Naive thymus-derived CD4-positive, alpha-beta T cell (primary cell): ENCODE data around the gene AFG3L2. TPM values are rescaled to one million over a fixed set of nuclear protein-coding genes. Genes with fewer than 3 reads are reported as not detected.

Source experiments
- ATAC-seq: fragments of 150-1000 bp; cut with Tn5 transposase; 2 replicates; pipeline ENCODE4 v1.10.0; 2021; ENCODE audit warnings: mild to moderate bottlenecking, moderate library complexity
- CTCF ChIA-PET: fragments of 350-600 bp; sonication (Branson Sonifier 250); formaldehyde crosslinking; loops from one replicate; lab custom pipeline; 2021; ENCODE audit warnings: antibody characterized with exemption; lab: Charles Lee
- POLR2A ChIA-PET: fragments of 350-600 bp; sonication (Branson Sonifier 250); formaldehyde crosslinking; loops from one replicate; lab custom pipeline; 2021; ENCODE audit warnings: antibody characterized with exemption, inconsistent platforms; lab: Charles Lee
- DNase-seq, 9 donors: peaks; one replicate each; pipeline versions ENCODE4 v3.0.0 to v3.0.0-alpha.2; 2020 to 2022; ENCODE audit warnings: mixed read lengths in 1 of 9
- H3K27ac ChIP-seq: one replicate; pipeline ENCODE4 v1.7.0; 2013; ENCODE audit warnings: mild to moderate bottlenecking, low read depth, low read length, moderate library complexity
- H3K27me3 ChIP-seq, 2 donors: one replicate each; pipeline ENCODE4 v1.7.0; 2013; ENCODE audit warnings: low read length in 2 of 2, mild to moderate bottlenecking in 2 of 2, moderate library complexity in 2 of 2; ENCODE audit not compliant: control insufficient read depth in 2 of 2, insufficient read depth in 2 of 2
- H3K36me3 ChIP-seq, 3 experiments: 1 replicate in 2 of 3; 2 replicates in 1 of 3; pipeline ENCODE4 v1.7.0; 2013; ENCODE audit warnings: low read length in 3 of 3, mild to moderate bottlenecking in 3 of 3, moderate library complexity in 1 of 3; ENCODE audit not compliant: insufficient read depth in 3 of 3, control insufficient read depth in 2 of 3
- H3K4me1 ChIP-seq, 2 donors: one replicate each; pipeline ENCODE4 v1.7.0; 2013; ENCODE audit warnings: low read length in 2 of 2, mild to moderate bottlenecking in 2 of 2, moderate library complexity in 1 of 2; ENCODE audit not compliant: control insufficient read depth in 2 of 2, insufficient read depth in 2 of 2
- H3K4me3 ChIP-seq: 2 replicates; pipeline ENCODE4 v1.7.0; 2013; ENCODE audit warnings: mild to moderate bottlenecking, low read length
- H3K9me3 ChIP-seq, 3 experiments: 1 replicate in 2 of 3; 2 replicates in 1 of 3; pipeline ENCODE4 v1.7.0; 2013; ENCODE audit warnings: low read length in 3 of 3; ENCODE audit not compliant: control insufficient read depth in 2 of 3
- H3K27ac Mint-ChIP-seq, 9 donors: one replicate each; pipeline ENCODE4 v1.8.0; 2020 to 2022; ENCODE audit warnings: mixed read lengths in 9 of 9, mild to moderate bottlenecking in 8 of 9, moderate library complexity in 5 of 9, inconsistent platforms in 2 of 9
- H3K27me3 Mint-ChIP-seq, 5 donors: one replicate each; pipeline ENCODE4 v1.8.0; 2021 to 2022; ENCODE audit warnings: mixed read lengths in 5 of 5, mild to moderate bottlenecking in 1 of 5
- H3K36me3 Mint-ChIP-seq, 5 donors: one replicate each; pipeline ENCODE4 v1.8.0; 2020 to 2022; ENCODE audit warnings: mixed read lengths in 5 of 5, mild to moderate bottlenecking in 3 of 5, inconsistent platforms in 1 of 5
- H3K4me1 Mint-ChIP-seq, 7 donors: one replicate each; pipeline ENCODE4 v1.8.0; 2020 to 2022; ENCODE audit warnings: mixed read lengths in 7 of 7, mild to moderate bottlenecking in 3 of 7, inconsistent platforms in 1 of 7
- H3K4me3 Mint-ChIP-seq, 10 donors: one replicate each; pipeline ENCODE4 v1.8.0; 2020 to 2022; ENCODE audit warnings: mild to moderate bottlenecking in 10 of 10, mixed read lengths in 10 of 10, moderate library complexity in 6 of 10, inconsistent platforms in 2 of 10
- H3K9me3 Mint-ChIP-seq, 11 donors: one replicate each; pipeline ENCODE4 v1.8.0; 2020 to 2022; ENCODE audit warnings: mixed read lengths in 11 of 11, mild to moderate bottlenecking in 4 of 11, inconsistent platforms in 1 of 11, moderate library complexity in 1 of 11
- intact Hi-C, 2 donors: fragments of 100-400 bp; cut with micrococcal nuclease; formaldehyde crosslinking; loops; one replicate each; pipeline ENCODE4 v1.15.1; 2023
- polyA plus RNA-seq, 2 donors: library from polyadenylated mRNA; unstranded; fragments of 300-500 nt; fragmentation: Illumina TruSeq; gene quantifications; one replicate each; pipeline ENCODE4 v1.2.3, GENCODE V29; 2021
- total RNA-seq, 6 experiments: library from RNA in 5 of 6; stranded (reverse) in 5 of 6; gene quantifications; 1 replicate in 5 of 6; 2 replicates in 1 of 6; pipeline ENCODE4 v1.2.3 and lab custom pipeline; 2021 to 2026

The AFG3L2 gene
- 10 to 100 TPM; 26.3 to 42.3 (median 32.0) TPM for total RNA-seq
- 10 to 100 TPM; 29.9 to 38.6 TPM for polyA plus RNA-seq
- 80.6 reads per million, percentile 80 among the genes with 10 or more reads in this experiment for total RNA-seq (lab: John Stamatoyannopoulos, UW)

DNA sequence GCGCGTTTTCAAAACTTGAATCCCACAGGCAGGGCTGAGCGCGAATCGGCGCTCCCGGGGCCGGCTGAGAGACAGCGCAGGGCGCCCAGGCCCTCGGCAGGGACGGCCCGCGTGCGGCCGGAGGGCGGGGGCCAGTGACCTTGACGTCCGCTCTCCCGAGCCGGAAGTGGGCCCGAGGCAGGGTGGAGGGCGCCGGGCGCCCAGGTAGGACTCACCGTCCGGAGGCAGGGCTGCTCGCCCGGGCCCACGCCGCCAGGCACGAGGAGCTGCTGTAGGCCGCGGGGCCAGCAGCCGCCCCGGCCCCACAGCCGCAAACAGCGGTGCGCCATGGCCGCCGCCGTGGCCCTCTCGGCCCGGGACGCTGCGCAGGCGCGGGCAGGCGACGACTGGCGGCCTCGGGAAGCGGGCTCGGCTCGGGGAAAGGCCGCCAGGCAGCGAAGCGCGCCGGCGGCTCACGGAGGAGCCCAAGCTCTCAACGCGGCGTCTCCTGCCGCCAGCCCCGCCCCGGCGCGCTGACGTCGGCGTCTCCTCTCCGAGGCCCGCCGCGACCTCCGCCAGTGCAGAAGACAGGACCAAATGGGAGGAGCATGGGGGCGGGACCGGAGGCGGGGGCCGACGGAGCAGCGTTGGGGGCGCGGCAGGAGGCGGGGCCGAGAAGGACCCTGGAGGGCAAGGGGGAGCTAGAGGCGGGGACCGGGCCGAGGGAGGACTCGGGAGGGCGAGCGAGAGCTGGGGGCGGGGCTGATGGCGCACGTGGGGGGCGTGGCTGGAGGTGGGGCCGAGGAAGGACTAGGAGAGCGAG, at the start of gene AFG3L2:
AFG3L2 (minus strand) TSS at position 474 of the 802 bp plus-strand sequence; CDS start at position 329, 145 bp downstream.
- no peaks in the 10 kb centered on the region for H3K9me3 ChIP-seq
- H3K36me3 ChIP-seq, result peaks cover 0 to 6% (median 3%) of the 10 kb centered on the region in 3 experiments
- no peaks in the 10 kb centered on the region for H3K27me3 ChIP-seq
- Mint-ChIP-seq H3K4me1 (peaks cover 32 to 52% (median 46%) of the 10 kb centered on the region in 7 donors), H3K4me3 (peak within 1 kb of the TSS; percentile 85 to 93 (median 92)), H3K9me3 (no peaks in the 10 kb centered on the region), H3K27me3 (peaks cover 0 to 22% (median 0%) of the 10 kb centered on the region in 5 donors), H3K27ac (peak within 1 kb of the TSS; percentile 77 to 95 (median 90)), H3K36me3 (peaks cover 0 to 9% (median 5%) of the 10 kb centered on the region in 5 donors)
- CTCF ChIA-PET, result interaction anchor here (0.7 to 1.2 kb wide), 2 partner anchors 15 to 86 kb away, joined by 3 to 4 read pairs; no protein-coding TSS in a partner anchor
- POLR2A ChIA-PET, result interaction anchor here (0.6 to 2.2 kb wide), 15 partner anchors 10 to 1350 kb away, joined by 3 to 16 read pairs (median 3); partner anchors contain the start of genes CEP192, CEP76, FAM210A and PRELID3A
- peak; percentile 99 to 100 (median 100) for DNase-seq
- ATAC-seq, result peak; percentile 93
- H3K4me3 ChIP-seq, result peak within 1 kb of the TSS; percentile 93
- intact Hi-C loops, result loop anchor here (1.0 to 10.0 kb wide), 18 partner anchors 30 to 1850 kb away; partner anchors contain the start of genes CEP192 (in 2 of the 2), CHMP1B (in 2 of the 2), MPPE1 (in 2 of the 2) and PRELID3A (in 2 of the 2)
- peak within 1 kb of the TSS; percentile 97 for H3K27ac ChIP-seq
- H3K4me1 ChIP-seq, result peaks cover 13 to 28% of the 10 kb centered on the region in 2 donors

DNA sequence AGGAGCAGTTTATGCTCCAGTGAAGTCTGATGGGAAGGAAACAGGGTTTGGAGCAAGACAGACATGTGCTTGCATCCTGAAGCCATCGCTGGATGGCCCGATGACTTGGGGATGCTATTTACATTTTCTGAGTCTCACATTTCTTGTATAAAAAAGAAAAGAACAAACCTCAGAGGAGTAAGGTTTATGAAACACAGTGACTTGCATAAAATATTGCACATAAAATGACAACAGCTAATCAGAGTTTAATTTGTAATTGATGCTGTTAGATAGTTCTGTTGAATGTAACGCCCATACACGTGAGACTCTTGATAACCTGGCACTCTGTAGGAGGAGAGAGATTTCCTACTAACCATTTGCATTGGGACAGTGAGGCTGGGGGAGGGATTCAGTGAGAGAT, 47.2 kb upstream of the AFG3L2 start:
- no peaks in the 10 kb centered on the region for H3K36me3 Mint-ChIP-seq
- no peaks in the 10 kb centered on the region for H3K9me3 Mint-ChIP-seq
- H3K27ac ChIP-seq, result no peak overlapping the region
- peaks cover 0 to 3% of the 10 kb centered on the region in 2 donors for H3K27me3 ChIP-seq
- H3K4me1 ChIP-seq, result no peaks in the 10 kb centered on the region
- POLR2A ChIA-PET, result no interaction called here
- no peak overlapping the region for H3K27ac Mint-ChIP-seq
- no peak overlapping the region for H3K4me3 ChIP-seq
- CTCF ChIA-PET, result no interaction called here
- H3K36me3 ChIP-seq, result no peaks in the 10 kb centered on the region
- peaks cover 3 to 18% (median 16%) of the 10 kb centered on the region in 5 donors for H3K27me3 Mint-ChIP-seq
- ATAC-seq (no peak), DNase-seq (no peak)
- intact Hi-C loops, result no loop called here
- H3K4me1 Mint-ChIP-seq, result peaks cover 4 to 10% (median 8%) of the 10 kb centered on the region in 7 donors
- no peaks in the 10 kb centered on the region for H3K9me3 ChIP-seq
- H3K4me3 Mint-ChIP-seq, result no peak overlapping the region

DNA sequence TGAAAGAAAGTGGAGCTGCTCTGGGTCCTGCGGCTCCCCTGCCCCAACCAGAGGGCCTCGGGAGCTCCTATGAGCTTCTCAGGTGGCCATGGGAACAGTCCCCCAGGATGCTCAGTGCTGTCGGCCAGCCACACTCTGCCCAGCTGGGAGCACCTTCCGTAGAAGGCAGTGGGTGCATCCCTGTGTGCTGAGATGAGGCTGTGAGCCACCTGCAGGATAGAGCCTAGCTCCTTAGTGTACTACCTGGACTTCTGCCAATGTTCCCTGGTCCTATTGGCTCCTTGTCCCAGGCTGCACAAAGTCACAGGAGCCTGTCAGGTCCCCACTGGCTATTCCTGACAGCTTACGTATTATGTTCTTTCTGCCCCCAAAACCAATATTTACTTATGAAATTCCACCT, 46.8 kb upstream of the AFG3L2 start:
- Mint-ChIP-seq H3K4me3 (no peak overlapping the region), H3K27me3 (peaks cover 3 to 18% (median 16%) of the 10 kb centered on the region in 5 donors), H3K4me1 (peaks cover 4 to 10% (median 8%) of the 10 kb centered on the region in 7 donors), H3K27ac (no peak overlapping the region), H3K36me3 (no peaks in the 10 kb centered on the region), H3K9me3 (no peaks in the 10 kb centered on the region)
- POLR2A ChIA-PET, result no interaction called here
- CTCF ChIA-PET, result no interaction called here
- Histone ChIP-seq H3K27ac (no peak overlapping the region), H3K4me1 (no peaks in the 10 kb centered on the region), H3K9me3 (no peaks in the 10 kb centered on the region), H3K36me3 (no peaks in the 10 kb centered on the region), H3K27me3 (peaks cover 0 to 3% of the 10 kb centered on the region in 2 donors), H3K4me3 (no peak overlapping the region)
- intact Hi-C loops, result no loop called here
- no peak for DNase-seq
- no peak for ATAC-seq

DNA sequence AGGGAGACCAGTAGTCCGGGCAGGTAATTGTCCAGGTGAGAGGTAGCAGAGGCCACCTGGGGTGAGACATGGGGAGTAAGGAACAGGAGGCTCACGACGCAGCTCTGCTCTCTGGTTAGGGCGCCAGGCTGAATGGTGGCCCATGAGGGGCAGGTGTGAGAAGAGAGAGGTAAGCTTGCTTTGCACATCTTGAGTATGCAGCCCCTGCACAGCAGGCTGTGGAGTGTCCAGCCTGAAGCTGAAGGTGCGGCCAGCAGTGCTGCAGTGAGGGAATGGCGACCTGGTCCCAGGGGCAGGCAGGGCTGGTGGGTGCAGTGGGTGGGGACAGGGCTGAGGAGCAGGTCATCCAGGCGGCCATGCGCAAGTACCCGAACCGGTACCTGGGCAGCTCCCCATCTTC, 46.4 kb upstream of the AFG3L2 start:
- POLR2A ChIA-PET, result no interaction called here
- no peaks in the 10 kb centered on the region for H3K9me3 ChIP-seq
- CTCF ChIA-PET, result no interaction called here
- H3K9me3 Mint-ChIP-seq, result no peaks in the 10 kb centered on the region
- H3K27me3 Mint-ChIP-seq, result peaks cover 3 to 18% (median 16%) of the 10 kb centered on the region in 5 donors
- intact Hi-C loops, result no loop called here
- no peak overlapping the region for H3K4me3 Mint-ChIP-seq
- peaks cover 0 to 3% of the 10 kb centered on the region in 2 donors for H3K27me3 ChIP-seq
- no peak overlapping the region for H3K4me3 ChIP-seq
- H3K4me1 ChIP-seq, result no peaks in the 10 kb centered on the region
- no peaks in the 10 kb centered on the region for H3K36me3 Mint-ChIP-seq
- no peak for DNase-seq
- H3K27ac Mint-ChIP-seq, result no peak overlapping the region
- peaks cover 4 to 12% (median 8%) of the 10 kb centered on the region in 7 donors for H3K4me1 Mint-ChIP-seq
- ATAC-seq, result no peak
- no peaks in the 10 kb centered on the region for H3K36me3 ChIP-seq
- no peak overlapping the region for H3K27ac ChIP-seq

DNA sequence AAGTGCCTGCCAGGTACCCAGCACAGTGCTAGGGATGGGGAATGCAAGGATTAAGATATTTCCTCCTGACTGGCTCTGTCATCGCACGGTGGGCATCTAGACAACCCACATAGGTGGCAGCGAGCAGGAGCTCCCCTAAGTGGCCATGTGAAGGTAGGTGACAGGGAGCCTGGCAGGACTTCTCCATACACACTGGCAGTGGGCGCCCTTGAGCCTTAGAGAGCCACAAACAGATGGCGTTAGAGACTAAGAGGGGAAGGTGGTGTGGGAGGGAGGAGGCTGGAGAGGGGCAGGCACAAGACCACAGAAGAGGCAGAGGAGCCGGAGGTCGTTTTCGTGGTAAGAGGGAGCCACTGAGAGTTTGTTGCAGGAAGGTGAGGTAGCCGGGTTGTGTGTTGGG, 45.9 kb upstream of the AFG3L2 start:
- H3K27me3 ChIP-seq, result peaks cover 0 to 3% of the 10 kb centered on the region in 2 donors
- no peak overlapping the region for H3K27ac ChIP-seq
- H3K4me1 ChIP-seq, result no peaks in the 10 kb centered on the region
- Mint-ChIP-seq H3K27ac (no peak overlapping the region), H3K9me3 (no peaks in the 10 kb centered on the region), H3K27me3 (peaks cover 3 to 18% (median 16%) of the 10 kb centered on the region in 5 donors), H3K4me3 (no peak overlapping the region), H3K4me1 (peaks cover 4 to 15% (median 8%) of the 10 kb centered on the region in 7 donors), H3K36me3 (no peaks in the 10 kb centered on the region)
- ChIA-PET POLR2A (no interaction called here), CTCF (interaction anchor here (0.6 kb wide), 1 partner anchor 1375 kb away, joined by 3 read pairs; no protein-coding TSS in a partner anchor)
- ATAC-seq (peak; percentile 28), DNase-seq (no peak)
- no peaks in the 10 kb centered on the region for H3K36me3 ChIP-seq
- no peaks in the 10 kb centered on the region for H3K9me3 ChIP-seq
- intact Hi-C loops, result no loop called here
- no peak overlapping the region for H3K4me3 ChIP-seq

DNA sequence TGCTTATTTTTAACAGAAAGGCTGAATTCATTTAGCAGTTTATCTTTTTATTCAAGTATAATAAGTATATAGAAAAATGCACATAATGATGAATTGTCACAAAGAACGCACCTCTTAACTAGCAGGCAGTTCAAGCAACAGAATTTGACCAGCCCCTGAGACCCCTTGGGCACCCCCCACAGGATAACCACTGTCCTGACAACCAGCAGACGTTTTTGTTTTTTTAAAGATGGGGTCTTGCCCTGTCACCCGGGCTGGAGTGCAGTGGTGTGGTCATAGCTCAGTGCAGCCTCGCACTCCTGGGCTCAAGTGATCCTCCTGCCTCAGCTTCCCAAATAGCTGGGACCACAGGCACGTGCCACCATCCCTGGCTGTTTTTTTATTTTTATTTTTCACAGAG, 44.7 kb upstream of the AFG3L2 start:
- intact Hi-C loops, result no loop called here
- CTCF ChIA-PET, result no interaction called here
- Mint-ChIP-seq H3K36me3 (no peaks in the 10 kb centered on the region), H3K27ac (no peak overlapping the region), H3K27me3 (peaks cover 3 to 18% (median 16%) of the 10 kb centered on the region in 5 donors), H3K9me3 (no peaks in the 10 kb centered on the region), H3K4me1 (peaks cover 4 to 13% (median 8%) of the 10 kb centered on the region in 7 donors), H3K4me3 (peak overlapping the region in 5 of 10 donors; percentile 34 to 94 (median 78))
- Histone ChIP-seq H3K27me3 (peaks cover 0 to 3% of the 10 kb centered on the region in 2 donors), H3K4me3 (no peak overlapping the region), H3K4me1 (no peaks in the 10 kb centered on the region), H3K27ac (no peak overlapping the region), H3K36me3 (no peaks in the 10 kb centered on the region), H3K9me3 (no peaks in the 10 kb centered on the region)
- DNase-seq (no peak), ATAC-seq (no peak)
- POLR2A ChIA-PET, result no interaction called here
